AG04449 (cell line): ENCODE results near the gene TMEM245.

ENCODE experiments used
- CTCF ChIA-PET: fragments of 350-600 bp; formaldehyde crosslinking; extraction: SDS; loops from one replicate; lab custom pipeline; 2021; ENCODE audit warnings: antibody characterized with exemption; lab: Yijun Ruan, JAX
- POLR2A ChIA-PET: fragments of 400-600, 350-600 bp; formaldehyde crosslinking; extraction: SDS; loops from one replicate; lab custom pipeline; 2020; ENCODE audit warnings: antibody characterized with exemption, inconsistent platforms; lab: Yijun Ruan, JAX
- DNase-seq: peaks from one replicate; pipeline ENCODE4 v3.0.0-alpha.2; 2010; ENCODE audit warnings: low read depth, low spot score
- H3K4me3 ChIP-seq: 2 replicates; pipeline ENCODE4 v1.5.1; 2011; ENCODE audit warnings: low read depth, mild to moderate bottlenecking, control low read depth, low read length
- TF ChIP-seq, protein P1 (sequence below): IDR thresholded peaks from one replicate; pipeline ENCODE4 v1.5.1; 2011; ENCODE audit warnings: mild to moderate bottlenecking, moderate library complexity, low read length, control low read depth, inconsistent platforms; ENCODE audit not compliant: insufficient read depth; ENCODE audit errors: missing control alignments

The TMEM245 gene

DNA sequence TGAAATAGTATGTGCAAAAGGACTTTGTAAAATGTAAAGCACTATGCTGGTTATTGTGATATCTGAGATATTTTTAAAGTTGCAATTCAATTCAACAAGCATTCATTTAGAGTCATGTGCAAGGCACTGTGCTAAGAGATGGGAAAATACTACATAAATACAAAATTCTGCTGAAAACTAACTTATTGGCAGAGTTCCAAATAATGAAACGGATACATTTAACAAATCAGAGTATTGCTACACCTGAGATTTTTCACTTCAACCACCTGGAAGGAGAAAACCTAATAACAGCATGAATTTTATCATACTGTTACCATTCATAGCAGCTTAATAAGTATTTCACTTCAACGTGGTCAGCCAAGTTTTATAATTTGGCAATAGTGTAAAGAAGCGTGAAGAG lies 100.3 kb downstream of the TMEM245 start:
- ChIA-PET POLR2A (interaction anchor here (0.5 kb wide), 1 partner anchor 101 kb away, joined by 3 read pairs; no protein-coding TSS in a partner anchor), CTCF (no interaction called here)
- DNase-seq: no peak
- no peak overlapping the region for H3K4me3 ChIP-seq
- TF ChIP-seq, protein P1, sequence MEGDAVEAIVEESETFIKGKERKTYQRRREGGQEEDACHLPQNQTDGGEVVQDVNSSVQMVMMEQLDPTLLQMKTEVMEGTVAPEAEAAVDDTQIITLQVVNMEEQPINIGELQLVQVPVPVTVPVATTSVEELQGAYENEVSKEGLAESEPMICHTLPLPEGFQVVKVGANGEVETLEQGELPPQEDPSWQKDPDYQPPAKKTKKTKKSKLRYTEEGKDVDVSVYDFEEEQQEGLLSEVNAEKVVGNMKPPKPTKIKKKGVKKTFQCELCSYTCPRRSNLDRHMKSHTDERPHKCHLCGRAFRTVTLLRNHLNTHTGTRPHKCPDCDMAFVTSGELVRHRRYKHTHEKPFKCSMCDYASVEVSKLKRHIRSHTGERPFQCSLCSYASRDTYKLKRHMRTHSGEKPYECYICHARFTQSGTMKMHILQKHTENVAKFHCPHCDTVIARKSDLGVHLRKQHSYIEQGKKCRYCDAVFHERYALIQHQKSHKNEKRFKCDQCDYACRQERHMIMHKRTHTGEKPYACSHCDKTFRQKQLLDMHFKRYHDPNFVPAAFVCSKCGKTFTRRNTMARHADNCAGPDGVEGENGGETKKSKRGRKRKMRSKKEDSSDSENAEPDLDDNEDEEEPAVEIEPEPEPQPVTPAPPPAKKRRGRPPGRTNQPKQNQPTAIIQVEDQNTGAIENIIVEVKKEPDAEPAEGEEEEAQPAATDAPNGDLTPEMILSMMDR: no peak

DNA sequence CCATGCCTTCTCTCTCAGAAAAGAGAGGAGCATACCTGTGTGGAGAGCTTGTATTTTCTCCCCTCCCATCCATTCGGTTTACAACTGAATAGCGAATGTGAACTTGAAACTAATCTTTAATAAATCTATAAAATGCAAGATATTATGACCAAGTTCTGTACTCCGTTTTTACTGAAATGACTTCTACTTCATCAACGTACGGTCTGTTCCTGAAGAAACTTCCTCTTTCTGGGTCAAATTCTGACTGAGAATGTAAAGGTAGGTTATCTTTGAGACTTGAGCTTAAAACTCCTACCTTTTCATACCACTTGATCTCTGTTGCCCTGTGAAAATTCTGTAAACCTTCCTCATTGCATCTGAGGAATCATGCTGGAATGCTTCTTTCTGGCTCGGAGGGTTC lies 102.3 kb downstream of the TMEM245 start:
- ChIA-PET CTCF (interaction anchor here (0.8 to 1.2 kb wide), 2 partner anchors 8 to 17 kb away, joined by 3 read pairs; no protein-coding TSS in a partner anchor), POLR2A (no interaction called here)
- no peak overlapping the region for H3K4me3 ChIP-seq
- TF ChIP-seq, protein P1: no peak
- DNase-seq: no peak

DNA sequence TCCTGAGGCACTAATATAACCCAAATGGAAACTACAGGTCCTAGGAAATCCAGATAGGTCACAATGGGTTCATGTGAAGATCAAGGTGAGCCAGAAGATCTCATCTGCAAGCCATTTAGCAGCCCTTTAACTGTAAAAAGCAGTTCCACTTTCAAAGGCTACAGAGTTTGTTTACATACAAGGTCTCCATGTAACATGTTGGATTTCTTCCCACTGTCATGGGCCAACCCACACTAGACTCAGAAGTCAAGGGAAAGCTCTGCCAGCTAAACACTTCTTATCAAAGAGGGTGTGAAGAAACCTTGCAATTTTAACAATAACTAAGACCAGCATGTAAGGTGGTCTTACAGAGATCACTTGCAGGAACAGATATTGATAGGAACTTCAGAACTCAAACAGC lies 102.7 kb downstream of the TMEM245 start:
- ChIA-PET POLR2A (no interaction called here), CTCF (interaction anchor here (0.8 to 1.2 kb wide), 2 partner anchors 9 to 17 kb away, joined by 3 read pairs; no protein-coding TSS in a partner anchor)
- H3K4me3 ChIP-seq: no peak overlapping the region
- TF ChIP-seq, protein P1: no peak
- DNase-seq: no peak

DNA sequence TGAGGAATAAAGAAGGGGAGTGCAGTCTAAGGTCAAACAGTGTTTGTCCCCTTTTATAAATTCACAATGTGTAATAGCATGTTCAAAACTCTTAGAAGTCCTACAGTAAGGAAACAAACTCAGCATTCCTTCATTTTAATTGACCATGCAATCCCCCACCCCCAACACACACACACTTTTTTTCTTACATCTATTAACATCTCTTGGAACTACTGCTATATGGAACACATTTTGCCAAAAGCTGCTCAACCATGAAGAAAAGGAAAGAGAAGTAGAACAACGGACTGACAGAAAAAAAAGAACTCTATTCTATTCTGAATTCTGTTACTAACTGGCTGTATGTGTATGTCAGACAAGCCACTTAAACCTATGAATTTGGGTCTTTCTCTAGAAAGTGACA lies 103.6 kb downstream of the TMEM245 start:
- H3K4me3 ChIP-seq: no peak overlapping the region
- ChIA-PET POLR2A (no interaction called here), CTCF (no interaction called here)
- DNase-seq: no peak
- TF ChIP-seq, protein P1: no peak

DNA sequence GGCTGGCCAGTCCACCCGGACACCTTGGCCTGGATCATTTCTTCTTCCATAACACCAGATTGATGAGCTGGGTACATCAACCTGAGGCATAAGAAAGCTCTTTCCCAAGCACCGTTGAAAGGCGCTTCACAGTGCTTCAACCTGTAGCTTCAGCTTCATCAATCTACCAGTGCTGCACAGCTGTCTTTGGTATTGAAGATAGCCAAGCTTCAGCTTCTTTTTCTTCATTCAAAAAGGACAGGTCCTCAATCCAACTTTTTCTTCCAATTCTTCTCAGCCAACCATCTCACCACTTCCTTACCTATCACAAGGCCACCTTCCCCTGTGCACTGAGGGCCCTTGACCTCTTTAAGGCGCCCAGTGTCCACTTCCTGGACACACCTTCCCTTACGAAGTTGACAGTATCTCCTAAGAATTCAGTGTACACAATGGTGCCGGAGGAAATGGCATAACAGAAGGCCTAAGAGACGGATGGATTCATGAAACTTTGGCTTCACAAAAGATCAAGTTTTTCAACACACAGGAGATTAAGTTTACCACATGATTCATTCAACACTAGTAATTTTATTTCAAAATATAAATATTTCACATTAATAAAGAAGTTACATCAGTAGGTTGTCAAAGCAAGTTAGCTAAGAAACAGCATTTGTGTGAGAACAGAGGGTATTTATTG lies 105.0 kb downstream of the TMEM245 start:
- TF ChIP-seq, protein P1: no peak
- DNase-seq: no peak
- ChIA-PET CTCF (interaction anchor here (0.5 to 1.6 kb wide), 6 partner anchors 9 to 61 kb away, joined by 3 to 4 read pairs (median 3); no protein-coding TSS in a partner anchor), POLR2A (no interaction called here)
- no peak overlapping the region for H3K4me3 ChIP-seq
